Stimulated activated naive CD4-positive, alpha-beta T cell treated with Interleukin-2 at 50 U/mL for 16 hours (primary cell): ENCODE measurements around the gene PRSS22.

Experiments
- DNase-seq: peaks from one replicate; lab custom pipeline; 2025; lab: John Stamatoyannopoulos, UW

The PRSS22 gene

GRCh38 chr16:2852731-2853507, 5.1 kb downstream of the PRSS22 start:
- DNase-seq, result no peak

GRCh38 chr16:2852003-2852730, 5.8 kb downstream of the PRSS22 start:
- DNase-seq, result no peak

GRCh38 chr16:2848933-2849725, 8.8 kb downstream of the PRSS22 start:
- DNase-seq, result no peak

- DNase-seq, result no peak
Observed at GRCh38 chr16:2846511-2847310, 11.3 kb downstream of the PRSS22 start.

- DNase-seq, result no peak
Observed at GRCh38 chr16:2845116-2845515, 12.9 kb downstream of the PRSS22 start.

- no peak for DNase-seq
Observed at GRCh38 chr16:2843526-2843925, 14.4 kb downstream of the PRSS22 start.

- DNase-seq, result peak; percentile 78
Observed at GRCh38 chr16:2842340-2843000, 15.5 kb downstream of the PRSS22 start.

GRCh38 chr16:2841606-2842339, 16.2 kb downstream of the PRSS22 start:
- DNase-seq, result no peak

GRCh38 chr16:2840914-2841313, 17.1 kb downstream of the PRSS22 start:
- DNase-seq, result no peak

GRCh38 chr16:2839650-2840450, 18.1 kb downstream of the PRSS22 start:
- DNase-seq, result no peak

- DNase-seq, result peak; percentile 34
Observed at GRCh38 chr16:2838928-2839327, 19.0 kb downstream of the PRSS22 start.

- DNase-seq, result no peak
Observed at GRCh38 chr16:2836646-2837508, 21.1 kb downstream of the PRSS22 start.

GRCh38 chr16:2835638-2836493, 22.1 kb downstream of the PRSS22 start:
- no peak for DNase-seq

- no peak for DNase-seq
Observed at GRCh38 chr16:2834968-2835367, 23.0 kb downstream of the PRSS22 start.

- no peak for DNase-seq
Observed at GRCh38 chr16:2833776-2834175, 24.2 kb downstream of the PRSS22 start.

GRCh38 chr16:2831203-2831602, 26.8 kb downstream of the PRSS22 start:
- DNase-seq, result no peak

GRCh38 chr16:2830355-2830695, 27.6 kb downstream of the PRSS22 start:
- no peak for DNase-seq
